Astrocyte of the spinal cord (primary cell): ENCODE results near the gene JAG2.
A peak's percentile ranks its signal among the peaks of the same experiment; 100 is the strongest.

Experiments used
- DNase-seq: peaks from one replicate; pipeline ENCODE4 v3.0.0; 2011; ENCODE audit warnings: low read depth, low spot score
- H3K4me3 ChIP-seq: 2 replicates; pipeline ENCODE4 v1.5.1; 2011; ENCODE audit warnings: low read depth, mild to moderate bottlenecking, low read length, moderate library complexity
- CTCF ChIP-seq: IDR thresholded peaks from 2 replicates; pipeline ENCODE4 v1.5.1; 2012; ENCODE audit warnings: low read depth, mild to moderate bottlenecking, low read length, inconsistent platforms
- in situ Hi-C: cut with HindIII; loops from 2 replicates; pipeline ENCODE4 v1.10.0; 2017; ENCODE audit warnings: low sequenced_read_pairs

Gene JAG2

GRCh38 chr14:105172476-105172875 is 3.9 kb upstream of the JAG2 start:
- in situ Hi-C loops = no loop called here
- H3K4me3 ChIP-seq = no peak overlapping the region
- no peak for DNase-seq
- no peak for TF ChIP-seq CTCF

DNA sequence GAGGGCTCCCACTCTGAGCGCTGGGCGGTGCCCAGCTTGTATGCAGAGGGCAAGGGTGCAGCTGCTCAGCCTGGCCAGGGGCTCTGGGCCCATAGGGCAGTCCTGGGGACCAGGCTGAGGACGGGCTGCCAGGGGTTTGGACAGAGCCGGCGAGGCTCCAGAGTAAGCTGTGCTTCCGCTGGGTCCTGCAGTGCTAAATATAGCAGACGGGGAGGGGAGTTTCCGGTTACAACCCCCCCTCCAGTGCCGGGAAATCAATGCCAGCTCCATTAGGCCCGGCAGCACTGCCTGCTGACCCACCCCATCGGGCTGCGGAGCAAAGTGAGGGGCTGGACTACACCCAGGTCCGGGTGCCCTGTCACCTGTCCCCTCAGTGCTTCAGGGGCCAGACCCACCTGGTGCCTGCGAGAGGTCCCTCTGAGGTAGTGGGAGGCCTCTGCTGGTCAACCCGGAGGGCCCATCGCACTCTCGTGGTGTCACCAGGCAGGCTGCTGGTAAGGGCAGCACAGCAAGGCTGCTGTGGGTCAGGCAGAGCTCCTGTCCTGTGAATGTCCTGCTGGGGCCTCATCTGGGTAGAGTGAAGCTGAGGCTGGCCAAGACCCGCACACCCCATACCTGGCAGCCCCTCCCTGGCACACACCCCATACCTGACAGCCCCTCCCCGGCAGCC is 2.6 kb upstream of the JAG2 start:
- no peak for TF ChIP-seq CTCF
- no peak for DNase-seq
- no peak overlapping the region for H3K4me3 ChIP-seq
- in situ Hi-C loops = no loop called here

GRCh38 chr14:105169776-105170655 is 1.4 kb upstream of the JAG2 start:
- H3K4me3 ChIP-seq = no peak overlapping the region
- DNase-seq = no peak
- in situ Hi-C loops = no loop called here
- no peak for TF ChIP-seq CTCF

DNA sequence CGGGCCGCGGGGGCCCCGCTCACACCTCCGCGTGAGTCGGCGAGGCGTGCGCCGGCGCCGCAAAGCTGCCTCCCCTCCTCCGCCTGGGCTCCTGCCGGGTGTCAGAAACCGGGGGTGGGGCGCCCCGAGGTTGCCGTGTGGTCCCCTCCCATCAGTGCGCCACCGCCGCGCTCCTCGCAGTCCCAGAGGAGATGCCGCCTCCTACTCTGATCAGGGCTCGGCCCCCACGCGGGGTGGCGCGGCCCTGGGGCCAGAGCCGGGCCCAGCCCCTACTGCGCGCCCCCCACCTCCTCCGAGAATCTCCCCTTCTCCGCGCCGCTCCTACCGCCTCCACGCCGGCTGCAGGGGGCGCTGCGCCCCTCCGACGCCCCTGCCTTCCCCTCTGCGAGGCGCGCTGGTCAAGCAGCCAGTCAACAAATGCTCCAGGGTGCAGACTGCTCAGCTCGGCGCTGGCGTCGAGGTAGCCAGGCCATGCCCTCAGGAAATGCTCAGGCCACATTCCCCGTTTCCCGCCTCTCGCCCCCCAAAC is 467 bp upstream of the JAG2 start:
- TF ChIP-seq CTCF = peak; percentile 48
- H3K4me3 ChIP-seq = no peak overlapping the region
- no peak for DNase-seq
- in situ Hi-C loops = no loop called here

GRCh38 chr14:105168093-105168420 is 519 bp downstream of the JAG2 start:
- no peak for DNase-seq
- no peak overlapping the region for H3K4me3 ChIP-seq
- in situ Hi-C loops = no loop called here
- no peak for TF ChIP-seq CTCF

GRCh38 chr14:105167303-105168092 is 1.1 kb downstream of the JAG2 start:
- no peak overlapping the region for H3K4me3 ChIP-seq
- DNase-seq = no peak
- no peak for TF ChIP-seq CTCF
- in situ Hi-C loops = no loop called here
